WTC11 (cell line): Measurements from ENCODE around the gene MRTFB. TPM values are rescaled to one million over a fixed set of nuclear protein-coding genes. Genes with fewer than 3 reads are reported as not detected.

ENCODE experiments used
- ATAC-seq: fragments of 200-7000 bp; cut with Tn5 transposase; 2 replicates; pipeline ENCODE4 v1.10.0; 2021; ENCODE audit warnings: mild to moderate bottlenecking, moderate library complexity
- CTCF ChIA-PET: fragments of 300-600 bp; sonication (Branson Sonifier 250); formaldehyde crosslinking; loops from one replicate; lab custom pipeline; 2021; ENCODE audit warnings: antibody characterized with exemption; lab: Charles Lee
- POLR2A ChIA-PET: fragments of 350-600 bp; sonication (Branson Sonifier 250); formaldehyde crosslinking; loops from one replicate; lab custom pipeline; 2021; ENCODE audit warnings: antibody characterized with exemption; lab: Charles Lee
- DNase-seq: peaks from one replicate; pipeline ENCODE4 v3.0.0; 2021; ENCODE audit warnings: low spot score
- H3K27ac Mint-ChIP-seq: 2 replicates; pipeline ENCODE4 v1.8.0; 2021; ENCODE audit warnings: mixed read lengths
- H3K27me3 Mint-ChIP-seq: 2 replicates; pipeline ENCODE4 v1.8.0; 2021; ENCODE audit warnings: low read depth, mild to moderate bottlenecking, moderate library complexity, mixed read lengths
- H3K36me3 Mint-ChIP-seq: 2 replicates; pipeline ENCODE4 v1.8.0; 2021; ENCODE audit warnings: mixed read lengths
- H3K4me1 Mint-ChIP-seq: 2 replicates; pipeline ENCODE4 v1.8.0; 2022; ENCODE audit warnings: mixed read lengths
- H3K4me3 Mint-ChIP-seq: 2 replicates; pipeline ENCODE4 v1.8.0; 2021; ENCODE audit warnings: mild to moderate bottlenecking, moderate library complexity, mixed read lengths
- H3K9me3 Mint-ChIP-seq: 2 replicates; pipeline ENCODE4 v1.8.0; 2021; ENCODE audit warnings: mixed read lengths
- ETV6 ChIP-seq: sonication (generic); formaldehyde crosslinking; IDR thresholded peaks from 2 replicates; pipeline ENCODE4 v1.8.1; 2022; ENCODE audit warnings: mild to moderate bottlenecking, missing genetic modification reagents
- FOXK1 ChIP-seq: sonication (generic); formaldehyde crosslinking; IDR thresholded peaks from 2 replicates; pipeline ENCODE4 v1.8.0; 2022; ENCODE audit warnings: mild to moderate bottlenecking, moderate library complexity, missing genetic modification reagents
- FOXP1 ChIP-seq: sonication (generic); formaldehyde crosslinking; IDR thresholded peaks from 2 replicates; pipeline ENCODE4 v1.8.0; 2022; ENCODE audit warnings: missing genetic modification reagents, mild to moderate bottlenecking, moderate library complexity, borderline replicate concordance
- GABPB1 ChIP-seq: sonication (generic); formaldehyde crosslinking; IDR thresholded peaks from 2 replicates; pipeline ENCODE4 v1.8.1; 2023; ENCODE audit warnings: mild to moderate bottlenecking, missing genetic modification reagents
- GTF2I ChIP-seq: fragments of 250-450 bp; sonication (Bioruptor Pico); conservative IDR thresholded peaks from 2 replicates; pipeline ENCODE4 v1.4.0; 2021; ENCODE audit warnings: mild to moderate bottlenecking
- NR1H2 ChIP-seq: sonication (generic); formaldehyde crosslinking; IDR thresholded peaks from 2 replicates; pipeline ENCODE4 v1.9.0; 2021; ENCODE audit warnings: mild to moderate bottlenecking, moderate library complexity, missing genetic modification reagents
- NR2C2 ChIP-seq: sonication (generic); formaldehyde crosslinking; IDR thresholded peaks from 2 replicates; pipeline ENCODE4 v1.8.0; 2022; ENCODE audit warnings: mild to moderate bottlenecking, missing genetic modification reagents
- PRRX2 ChIP-seq: fragments of 250-450 bp; sonication (Bioruptor Pico); IDR thresholded peaks from 2 replicates; pipeline ENCODE4 v1.8.0; 2021; ENCODE audit warnings: mild to moderate bottlenecking
- SMAD3 ChIP-seq: sonication (generic); formaldehyde crosslinking; IDR thresholded peaks from 2 replicates; pipeline ENCODE4 v1.8.0; 2022; ENCODE audit warnings: missing genetic modification reagents, mild to moderate bottlenecking, borderline replicate concordance
- SOX15 ChIP-seq: fragments of 250-450 bp; sonication (Bioruptor Pico); IDR thresholded peaks from 2 replicates; pipeline ENCODE4 v1.9.0; 2021; ENCODE audit warnings: mild to moderate bottlenecking
- TEAD4 ChIP-seq: sonication (generic); formaldehyde crosslinking; IDR thresholded peaks from 2 replicates; pipeline ENCODE4 v1.8.0; 2022; ENCODE audit warnings: mild to moderate bottlenecking, missing genetic modification reagents
- ZNF317 ChIP-seq: sonication (generic); formaldehyde crosslinking; IDR thresholded peaks from 2 replicates; pipeline ENCODE4 v1.8.1; 2023; ENCODE audit warnings: low read depth, mild to moderate bottlenecking, moderate library complexity, missing genetic modification reagents, borderline replicate concordance
- total RNA-seq: library from RNA; stranded (reverse); gene quantifications from 3 replicates; pipeline ENCODE4 v1.2.3, GENCODE V29; 2021
- TF ChIP-seq, protein P1 (sequence below): sonication (generic); formaldehyde crosslinking; IDR thresholded peaks from 2 replicates; pipeline ENCODE4 v1.8.1; 2023; ENCODE audit warnings: mild to moderate bottlenecking, missing genetic modification reagents
- TF ChIP-seq, protein P2 (sequence below): sonication (generic); formaldehyde crosslinking; IDR thresholded peaks from 2 replicates; pipeline ENCODE4 v1.8.0; 2023; ENCODE audit warnings: missing genetic modification reagents, mild to moderate bottlenecking, borderline replicate concordance
- TF ChIP-seq, protein P3 (sequence below): sonication (generic); formaldehyde crosslinking; IDR thresholded peaks from 2 replicates; pipeline ENCODE4 v1.8.1; 2023; ENCODE audit warnings: mild to moderate bottlenecking, missing genetic modification reagents, borderline replicate concordance
- TF ChIP-seq, protein P4 (sequence below): sonication (generic); formaldehyde crosslinking; IDR thresholded peaks from 2 replicates; pipeline ENCODE4 v1.8.1; 2023; ENCODE audit warnings: mild to moderate bottlenecking, missing genetic modification reagents
- TF ChIP-seq, protein P5 (sequence below): fragments of 250-450 bp; sonication (Bioruptor Pico); IDR thresholded peaks from 2 replicates; pipeline ENCODE4 v1.8.0; 2021; ENCODE audit warnings: mild to moderate bottlenecking
- TF ChIP-seq, protein P6 (sequence below): sonication (generic); formaldehyde crosslinking; IDR thresholded peaks from 2 replicates; pipeline ENCODE4 v1.8.0; 2022; ENCODE audit warnings: mild to moderate bottlenecking, missing genetic modification reagents

MRTFB gene
- total RNA-seq, 1 experiment from 2014 or later = 30.8 TPM

DNA sequence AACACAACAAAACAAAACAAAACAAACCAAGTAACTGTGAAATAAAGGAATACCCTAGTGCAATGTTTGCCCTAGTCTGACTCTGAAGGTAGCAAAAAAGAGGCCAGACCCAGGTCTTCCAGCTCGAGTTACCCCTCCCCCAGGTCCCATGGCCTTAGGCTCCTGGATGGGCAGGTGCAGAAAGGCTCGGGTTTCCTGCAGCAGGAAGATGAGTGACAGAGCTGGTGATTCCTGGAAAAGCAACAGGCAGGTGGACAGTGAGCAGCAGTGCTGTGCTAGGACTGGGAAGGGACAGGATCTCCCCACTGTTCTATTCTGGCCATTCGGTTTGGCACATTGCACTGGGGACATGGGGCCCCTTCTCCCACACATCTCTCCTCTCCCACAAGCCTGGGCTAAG lies 42.9 kb upstream of the MRTFB start:
- TF ChIP-seq SMAD3 (CRISPR knock-in tag) (no peak), FOXK1 (CRISPR knock-in tag) (no peak), GTF2I (CRISPR knock-in tag) (no peak), FOXP1 (CRISPR knock-in tag) (no peak), NR1H2 (no peak), ETV6 (CRISPR knock-in tag) (no peak), SOX15 (CRISPR knock-in tag) (no peak), GABPB1 (no peak), PRRX2 (no peak), TEAD4 (no peak)
- TF ChIP-seq, protein P1, sequence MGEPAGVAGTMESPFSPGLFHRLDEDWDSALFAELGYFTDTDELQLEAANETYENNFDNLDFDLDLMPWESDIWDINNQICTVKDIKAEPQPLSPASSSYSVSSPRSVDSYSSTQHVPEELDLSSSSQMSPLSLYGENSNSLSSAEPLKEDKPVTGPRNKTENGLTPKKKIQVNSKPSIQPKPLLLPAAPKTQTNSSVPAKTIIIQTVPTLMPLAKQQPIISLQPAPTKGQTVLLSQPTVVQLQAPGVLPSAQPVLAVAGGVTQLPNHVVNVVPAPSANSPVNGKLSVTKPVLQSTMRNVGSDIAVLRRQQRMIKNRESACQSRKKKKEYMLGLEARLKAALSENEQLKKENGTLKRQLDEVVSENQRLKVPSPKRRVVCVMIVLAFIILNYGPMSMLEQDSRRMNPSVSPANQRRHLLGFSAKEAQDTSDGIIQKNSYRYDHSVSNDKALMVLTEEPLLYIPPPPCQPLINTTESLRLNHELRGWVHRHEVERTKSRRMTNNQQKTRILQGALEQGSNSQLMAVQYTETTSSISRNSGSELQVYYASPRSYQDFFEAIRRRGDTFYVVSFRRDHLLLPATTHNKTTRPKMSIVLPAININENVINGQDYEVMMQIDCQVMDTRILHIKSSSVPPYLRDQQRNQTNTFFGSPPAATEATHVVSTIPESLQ = no peak
- TF ChIP-seq, protein P2, sequence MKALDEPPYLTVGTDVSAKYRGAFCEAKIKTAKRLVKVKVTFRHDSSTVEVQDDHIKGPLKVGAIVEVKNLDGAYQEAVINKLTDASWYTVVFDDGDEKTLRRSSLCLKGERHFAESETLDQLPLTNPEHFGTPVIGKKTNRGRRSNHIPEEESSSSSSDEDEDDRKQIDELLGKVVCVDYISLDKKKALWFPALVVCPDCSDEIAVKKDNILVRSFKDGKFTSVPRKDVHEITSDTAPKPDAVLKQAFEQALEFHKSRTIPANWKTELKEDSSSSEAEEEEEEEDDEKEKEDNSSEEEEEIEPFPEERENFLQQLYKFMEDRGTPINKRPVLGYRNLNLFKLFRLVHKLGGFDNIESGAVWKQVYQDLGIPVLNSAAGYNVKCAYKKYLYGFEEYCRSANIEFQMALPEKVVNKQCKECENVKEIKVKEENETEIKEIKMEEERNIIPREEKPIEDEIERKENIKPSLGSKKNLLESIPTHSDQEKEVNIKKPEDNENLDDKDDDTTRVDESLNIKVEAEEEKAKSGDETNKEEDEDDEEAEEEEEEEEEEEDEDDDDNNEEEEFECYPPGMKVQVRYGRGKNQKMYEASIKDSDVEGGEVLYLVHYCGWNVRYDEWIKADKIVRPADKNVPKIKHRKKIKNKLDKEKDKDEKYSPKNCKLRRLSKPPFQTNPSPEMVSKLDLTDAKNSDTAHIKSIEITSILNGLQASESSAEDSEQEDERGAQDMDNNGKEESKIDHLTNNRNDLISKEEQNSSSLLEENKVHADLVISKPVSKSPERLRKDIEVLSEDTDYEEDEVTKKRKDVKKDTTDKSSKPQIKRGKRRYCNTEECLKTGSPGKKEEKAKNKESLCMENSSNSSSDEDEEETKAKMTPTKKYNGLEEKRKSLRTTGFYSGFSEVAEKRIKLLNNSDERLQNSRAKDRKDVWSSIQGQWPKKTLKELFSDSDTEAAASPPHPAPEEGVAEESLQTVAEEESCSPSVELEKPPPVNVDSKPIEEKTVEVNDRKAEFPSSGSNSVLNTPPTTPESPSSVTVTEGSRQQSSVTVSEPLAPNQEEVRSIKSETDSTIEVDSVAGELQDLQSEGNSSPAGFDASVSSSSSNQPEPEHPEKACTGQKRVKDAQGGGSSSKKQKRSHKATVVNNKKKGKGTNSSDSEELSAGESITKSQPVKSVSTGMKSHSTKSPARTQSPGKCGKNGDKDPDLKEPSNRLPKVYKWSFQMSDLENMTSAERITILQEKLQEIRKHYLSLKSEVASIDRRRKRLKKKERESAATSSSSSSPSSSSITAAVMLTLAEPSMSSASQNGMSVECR (CRISPR knock-in tag) = no peak
- TF ChIP-seq, protein P3, sequence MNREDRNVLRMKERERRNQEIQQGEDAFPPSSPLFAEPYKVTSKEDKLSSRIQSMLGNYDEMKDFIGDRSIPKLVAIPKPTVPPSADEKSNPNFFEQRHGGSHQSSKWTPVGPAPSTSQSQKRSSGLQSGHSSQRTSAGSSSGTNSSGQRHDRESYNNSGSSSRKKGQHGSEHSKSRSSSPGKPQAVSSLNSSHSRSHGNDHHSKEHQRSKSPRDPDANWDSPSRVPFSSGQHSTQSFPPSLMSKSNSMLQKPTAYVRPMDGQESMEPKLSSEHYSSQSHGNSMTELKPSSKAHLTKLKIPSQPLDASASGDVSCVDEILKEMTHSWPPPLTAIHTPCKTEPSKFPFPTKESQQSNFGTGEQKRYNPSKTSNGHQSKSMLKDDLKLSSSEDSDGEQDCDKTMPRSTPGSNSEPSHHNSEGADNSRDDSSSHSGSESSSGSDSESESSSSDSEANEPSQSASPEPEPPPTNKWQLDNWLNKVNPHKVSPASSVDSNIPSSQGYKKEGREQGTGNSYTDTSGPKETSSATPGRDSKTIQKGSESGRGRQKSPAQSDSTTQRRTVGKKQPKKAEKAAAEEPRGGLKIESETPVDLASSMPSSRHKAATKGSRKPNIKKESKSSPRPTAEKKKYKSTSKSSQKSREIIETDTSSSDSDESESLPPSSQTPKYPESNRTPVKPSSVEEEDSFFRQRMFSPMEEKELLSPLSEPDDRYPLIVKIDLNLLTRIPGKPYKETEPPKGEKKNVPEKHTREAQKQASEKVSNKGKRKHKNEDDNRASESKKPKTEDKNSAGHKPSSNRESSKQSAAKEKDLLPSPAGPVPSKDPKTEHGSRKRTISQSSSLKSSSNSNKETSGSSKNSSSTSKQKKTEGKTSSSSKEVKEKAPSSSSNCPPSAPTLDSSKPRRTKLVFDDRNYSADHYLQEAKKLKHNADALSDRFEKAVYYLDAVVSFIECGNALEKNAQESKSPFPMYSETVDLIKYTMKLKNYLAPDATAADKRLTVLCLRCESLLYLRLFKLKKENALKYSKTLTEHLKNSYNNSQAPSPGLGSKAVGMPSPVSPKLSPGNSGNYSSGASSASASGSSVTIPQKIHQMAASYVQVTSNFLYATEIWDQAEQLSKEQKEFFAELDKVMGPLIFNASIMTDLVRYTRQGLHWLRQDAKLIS (CRISPR knock-in tag) = no peak
- peaks cover 9% of the 10 kb centered on the region for H3K9me3 Mint-ChIP-seq
- ATAC-seq (no peak), DNase-seq (no peak)
- H3K27me3 Mint-ChIP-seq = no peaks in the 10 kb centered on the region
- no peak overlapping the region for H3K4me3 Mint-ChIP-seq
- H3K27ac Mint-ChIP-seq = no peak overlapping the region
- 0 out of 2 replicates have a peak, but pooled peaks cover 6% of the 10 kb centered on the region for H3K4me1 Mint-ChIP-seq
- POLR2A ChIA-PET = no interaction called here
- CTCF ChIA-PET = interaction anchor here (1.6 to 1.9 kb wide), 2 partner anchors 93 to 105 kb away, joined by 5 to 6 read pairs; no protein-coding TSS in a partner anchor
- H3K36me3 Mint-ChIP-seq = no peaks in the 10 kb centered on the region

DNA sequence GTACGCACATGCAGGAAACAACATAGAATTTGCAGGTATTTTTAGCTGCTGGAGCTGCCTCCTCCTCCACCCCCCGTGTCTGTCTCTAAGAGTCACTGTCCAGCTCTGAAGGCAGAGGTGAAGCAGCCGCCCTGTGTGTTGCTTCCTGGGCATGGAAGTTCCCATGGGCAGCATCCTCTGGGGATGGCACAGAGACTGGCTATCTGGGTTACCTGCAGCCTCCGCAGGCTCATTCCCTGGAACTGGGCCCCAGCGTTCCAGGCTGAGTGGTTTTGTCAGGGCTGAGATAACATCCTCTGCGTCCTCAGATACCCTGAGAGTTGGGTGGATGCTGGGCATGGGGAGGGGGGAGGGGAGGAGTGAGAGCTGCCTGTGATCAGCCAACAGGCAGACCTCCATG lies 41.5 kb upstream of the MRTFB start:
- CTCF ChIA-PET = interaction anchor here (1.6 to 1.9 kb wide), 2 partner anchors 94 to 106 kb away, joined by 5 to 6 read pairs; no protein-coding TSS in a partner anchor
- DNase-seq = no peak
- Mint-ChIP-seq H3K27me3 (no peaks in the 10 kb centered on the region), H3K4me3 (no peak overlapping the region), H3K27ac (no peak overlapping the region), H3K4me1 (0 out of 2 replicates have a peak, but pooled peaks cover 6% of the 10 kb centered on the region), H3K9me3 (peaks cover 4% of the 10 kb centered on the region; the same call in 1 of the 2 replicates), H3K36me3 (no peaks in the 10 kb centered on the region)
- no peak for ATAC-seq
- TF ChIP-seq, protein P4, sequence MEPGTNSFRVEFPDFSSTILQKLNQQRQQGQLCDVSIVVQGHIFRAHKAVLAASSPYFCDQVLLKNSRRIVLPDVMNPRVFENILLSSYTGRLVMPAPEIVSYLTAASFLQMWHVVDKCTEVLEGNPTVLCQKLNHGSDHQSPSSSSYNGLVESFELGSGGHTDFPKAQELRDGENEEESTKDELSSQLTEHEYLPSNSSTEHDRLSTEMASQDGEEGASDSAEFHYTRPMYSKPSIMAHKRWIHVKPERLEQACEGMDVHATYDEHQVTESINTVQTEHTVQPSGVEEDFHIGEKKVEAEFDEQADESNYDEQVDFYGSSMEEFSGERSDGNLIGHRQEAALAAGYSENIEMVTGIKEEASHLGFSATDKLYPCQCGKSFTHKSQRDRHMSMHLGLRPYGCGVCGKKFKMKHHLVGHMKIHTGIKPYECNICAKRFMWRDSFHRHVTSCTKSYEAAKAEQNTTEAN (CRISPR knock-in tag) = no peak
- TF ChIP-seq, protein P5, sequence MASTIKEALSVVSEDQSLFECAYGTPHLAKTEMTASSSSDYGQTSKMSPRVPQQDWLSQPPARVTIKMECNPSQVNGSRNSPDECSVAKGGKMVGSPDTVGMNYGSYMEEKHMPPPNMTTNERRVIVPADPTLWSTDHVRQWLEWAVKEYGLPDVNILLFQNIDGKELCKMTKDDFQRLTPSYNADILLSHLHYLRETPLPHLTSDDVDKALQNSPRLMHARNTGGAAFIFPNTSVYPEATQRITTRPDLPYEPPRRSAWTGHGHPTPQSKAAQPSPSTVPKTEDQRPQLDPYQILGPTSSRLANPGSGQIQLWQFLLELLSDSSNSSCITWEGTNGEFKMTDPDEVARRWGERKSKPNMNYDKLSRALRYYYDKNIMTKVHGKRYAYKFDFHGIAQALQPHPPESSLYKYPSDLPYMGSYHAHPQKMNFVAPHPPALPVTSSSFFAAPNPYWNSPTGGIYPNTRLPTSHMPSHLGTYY = no peak
- TF ChIP-seq, protein P6, sequence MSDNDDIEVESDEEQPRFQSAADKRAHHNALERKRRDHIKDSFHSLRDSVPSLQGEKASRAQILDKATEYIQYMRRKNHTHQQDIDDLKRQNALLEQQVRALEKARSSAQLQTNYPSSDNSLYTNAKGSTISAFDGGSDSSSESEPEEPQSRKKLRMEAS (CRISPR knock-in tag) = no peak
- TF ChIP-seq ZNF317 (no peak), NR2C2 (no peak)
- POLR2A ChIA-PET = no interaction called here
